Vagina (tissue), 2 donors: ENCODE measurements around the gene RNASEH2B.

ENCODE experiments used
- CTCF ChIP-seq, 3 experiments: fragments of 450-650 bp in 2 of 3; fragments of 200-600 bp in 1 of 3; sonication (generic) in 1 of 3; IDR thresholded peaks; one replicate each; pipeline ENCODE4 v1.5.1; 2017 to 2019; ENCODE audit warnings: antibody characterized with exemption in 3 of 3, mild to moderate bottlenecking in 2 of 3, moderate library complexity in 2 of 3
- POLR2A ChIP-seq, 2 donors: fragments of 450-650 bp; IDR thresholded peaks; one replicate each; pipeline ENCODE4 v1.6.1; 2017; ENCODE audit warnings: antibody characterized with exemption in 2 of 2, mild to moderate bottlenecking in 2 of 2, moderate library complexity in 2 of 2
- POLR2AphosphoS5 ChIP-seq, 2 donors: sonication (generic); formaldehyde crosslinking; IDR thresholded peaks; one replicate each; pipeline ENCODE4 v1.9.0; 2017; ENCODE audit warnings: antibody characterized with exemption in 2 of 2, mild to moderate bottlenecking in 2 of 2, low read depth in 1 of 2; ENCODE audit not compliant: insufficient read depth in 1 of 2

GRCh38 chr13:50891206-50891605, 18.4 kb upstream of the RNASEH2B start:
- TF ChIP-seq CTCF (IDR thresholded peaks at IDR 0.05) (no peak), POLR2AphosphoS5 (IDR thresholded peaks at IDR 0.05; ENCODE audit: insufficient read depth in 1 of 2, low read depth in 1 of 2) (no peak), POLR2A (IDR thresholded peaks at IDR 0.05) (no peak)
